Prostate gland (tissue), 2 donors: ENCODE results near the gene SKA3.

Experiments
- CTCF ChIP-seq, 4 experiments: fragments of 200-600 bp in 2 of 4; fragments of 450-650 bp in 2 of 4; sonication (generic) in 2 of 4; IDR thresholded peaks; 1 replicate in 3 of 4; 2 replicates in 1 of 4; pipeline ENCODE4 v1.5.1; 2016 to 2019; ENCODE audit warnings: antibody characterized with exemption in 4 of 4, mild to moderate bottlenecking in 2 of 4, moderate library complexity in 2 of 4
- POLR2AphosphoS5 ChIP-seq: sonication (generic); formaldehyde crosslinking; IDR thresholded peaks from one replicate; pipeline ENCODE4 v1.6.1; 2017; ENCODE audit warnings: antibody characterized with exemption

GRCh38 chr13:21150013-21150412, 26.3 kb downstream of the SKA3 start:
- TF ChIP-seq CTCF (IDR thresholded peaks at IDR 0.05) (no peak), POLR2AphosphoS5 (no peak)
